ENCODE results near the gene RAD21L1.

The RAD21L1 gene

GRCh38 chr20:1293641-1294379 is 68.0 kb downstream of the RAD21L1 start:
- TF ChIP-seq SPI1 (IDR thresholded peaks at IDR 0.05; ENCODE audit: borderline replicate concordance, low read depth) = no peak
- no peak for TF ChIP-seq GABPA (IDR thresholded peaks at IDR 0.05; ENCODE audit: low read depth)
- no peak for TF ChIP-seq POLR2AphosphoS5 (IDR thresholded peaks at IDR 0.05; ENCODE audit: low read depth)
- TF ChIP-seq CTCF (IDR thresholded peaks at IDR 0.05; ENCODE audit: insufficient read depth, low read length) = no peak
- no peak for TF ChIP-seq REST (IDR thresholded peaks at IDR 0.05; ENCODE audit: insufficient replicate concordance, low read depth)

GRCh38 chr20:1294497-1294896 is 68.7 kb downstream of the RAD21L1 start:
- Histone ChIP-seq H3K27me3 (ENCODE audit: insufficient read depth, poor library complexity, severe bottlenecking) (peaks cover 3% of the 10 kb centered on the region), H3K27ac (replicated peaks) (no peak overlapping the region), H3K4me3 (replicated peaks; ENCODE audit: insufficient read depth, low read length) (no peak overlapping the region)
- no peak for DNase-seq (ENCODE audit: low read depth in 1 of 2, low spot score in 1 of 2)
- TF ChIP-seq REST (IDR thresholded peaks at IDR 0.05; ENCODE audit: insufficient replicate concordance, low read depth) (no peak), GABPA (IDR thresholded peaks at IDR 0.05; ENCODE audit: low read depth) (no peak), SPI1 (IDR thresholded peaks at IDR 0.05; ENCODE audit: borderline replicate concordance, low read depth) (no peak), POLR2AphosphoS5 (IDR thresholded peaks at IDR 0.05; ENCODE audit: low read depth) (no peak), CTCF (IDR thresholded peaks at IDR 0.05; ENCODE audit: insufficient read depth, low read length) (no peak)

More at GRCh38 chr20:1293641-1294379, 68.0 kb downstream of the RAD21L1 start:
- no peak overlapping the region for H3K4me3 ChIP-seq (replicated peaks; ENCODE audit: insufficient read depth, low read length)
- DNase-seq (ENCODE audit: low read depth in 1 of 2, low spot score in 1 of 2) = no peak
- no peak overlapping the region for H3K27ac ChIP-seq (replicated peaks)
- H3K27me3 ChIP-seq (ENCODE audit: insufficient read depth, poor library complexity, severe bottlenecking) = peaks cover 3% of the 10 kb centered on the region

GRCh38 chr20:1295276-1295930 is 69.6 kb downstream of the RAD21L1 start:
- DNase-seq (ENCODE audit: low read depth in 1 of 2, low spot score in 1 of 2) = no peak
- Histone ChIP-seq H3K4me3 (replicated peaks; ENCODE audit: insufficient read depth, low read length) (no peak overlapping the region), H3K27ac (replicated peaks) (no peak overlapping the region), H3K27me3 (ENCODE audit: insufficient read depth, poor library complexity, severe bottlenecking) (peaks cover 3% of the 10 kb centered on the region)
- TF ChIP-seq GABPA (IDR thresholded peaks at IDR 0.05; ENCODE audit: low read depth) = no peak
- TF ChIP-seq SPI1 (IDR thresholded peaks at IDR 0.05; ENCODE audit: borderline replicate concordance, low read depth) = no peak
- no peak for TF ChIP-seq REST (IDR thresholded peaks at IDR 0.05; ENCODE audit: insufficient replicate concordance, low read depth)
- no peak for TF ChIP-seq POLR2AphosphoS5 (IDR thresholded peaks at IDR 0.05; ENCODE audit: low read depth)
- TF ChIP-seq CTCF (IDR thresholded peaks at IDR 0.05; ENCODE audit: insufficient read depth, low read length) = no peak

Measured in HL-60 (cell line).